Stimulated activated CD8-positive, alpha-beta memory T cell treated with anti-CD3 and anti-CD28 coated beads, Interleukin-4, amount 100 ng/mL, for 1 hour (primary cell): ENCODE measurements around the gene CHKB.

Source experiments
- DNase-seq, 2 donors: peaks; one replicate each; pipeline ENCODE4 v3.0.0-alpha.2; 2020; ENCODE audit warnings: low read depth in 2 of 2, low spot score in 1 of 2

CHKB gene

GRCh38 chr22:50531546-50531961, 51.1 kb downstream of the CHKB start:
- DNase-seq, result no peak

GRCh38 chr22:50530877-50531545, 51.6 kb downstream of the CHKB start:
- peak; percentile 55 to 73 for DNase-seq

GRCh38 chr22:50530580-50530876, 52.1 kb downstream of the CHKB start:
- DNase-seq, result no peak

- no peak for DNase-seq
These were observed 52.6 kb downstream of the CHKB start, which contains the start of gene TYMP for GRCh38 chr22:50529897-50530579. Gene TYMP, minus strand, starts transcription at chr22:50530012. Its CDS starts 303 bp downstream, at chr22:50529709.

GRCh38 chr22:50529416-50529896, 53.2 kb downstream of the CHKB start:
- DNase-seq, result no peak
